NB4 (cell line): ENCODE results near the gene COA4.

Source experiments
- CTCF ChIP-seq: IDR thresholded peaks from one replicate; pipeline ENCODE4 v1.5.1; 2012; ENCODE audit warnings: low read depth, low read length
- MAX ChIP-seq: IDR thresholded peaks from 2 replicates; pipeline ENCODE4 v1.6.1; 2011; ENCODE audit warnings: low read depth, low read length
- MYC ChIP-seq: IDR thresholded peaks from 2 replicates; pipeline ENCODE4 v1.6.1; 2011; ENCODE audit warnings: low read depth, low read length
- POLR2A ChIP-seq: IDR thresholded peaks from 2 replicates; pipeline ENCODE4 v1.6.1; 2011; ENCODE audit warnings: mild to moderate bottlenecking; ENCODE audit not compliant: insufficient read length; ENCODE audit errors: extremely low read depth

GRCh38 chr11:73872749-73873357, 3.8 kb downstream of the COA4 start:
- TF ChIP-seq CTCF (no peak), POLR2A (no peak), MYC (no peak), MAX (no peak)
